Ovary (tissue), 3 donors: ENCODE data around the gene LRRC71.

Experiments used
- POLR2A ChIP-seq: fragments of 450-650 bp; IDR thresholded peaks from one replicate; pipeline ENCODE4 v1.6.1; 2017; ENCODE audit warnings: antibody characterized with exemption, mild to moderate bottlenecking, moderate library complexity
- TF ChIP-seq, protein P1 (sequence below), 3 donors: fragments of 450-650 bp in 2 of 3; fragments of 200-600 bp in 1 of 3; IDR thresholded peaks; one replicate each; pipeline versions ENCODE4 v1.5.1 to v1.8.0; 2016 to 2022; ENCODE audit warnings: antibody characterized with exemption in 3 of 3, mild to moderate bottlenecking in 1 of 3
- donor health status: DM: no; HTN: no; CAD: no.

DNA sequence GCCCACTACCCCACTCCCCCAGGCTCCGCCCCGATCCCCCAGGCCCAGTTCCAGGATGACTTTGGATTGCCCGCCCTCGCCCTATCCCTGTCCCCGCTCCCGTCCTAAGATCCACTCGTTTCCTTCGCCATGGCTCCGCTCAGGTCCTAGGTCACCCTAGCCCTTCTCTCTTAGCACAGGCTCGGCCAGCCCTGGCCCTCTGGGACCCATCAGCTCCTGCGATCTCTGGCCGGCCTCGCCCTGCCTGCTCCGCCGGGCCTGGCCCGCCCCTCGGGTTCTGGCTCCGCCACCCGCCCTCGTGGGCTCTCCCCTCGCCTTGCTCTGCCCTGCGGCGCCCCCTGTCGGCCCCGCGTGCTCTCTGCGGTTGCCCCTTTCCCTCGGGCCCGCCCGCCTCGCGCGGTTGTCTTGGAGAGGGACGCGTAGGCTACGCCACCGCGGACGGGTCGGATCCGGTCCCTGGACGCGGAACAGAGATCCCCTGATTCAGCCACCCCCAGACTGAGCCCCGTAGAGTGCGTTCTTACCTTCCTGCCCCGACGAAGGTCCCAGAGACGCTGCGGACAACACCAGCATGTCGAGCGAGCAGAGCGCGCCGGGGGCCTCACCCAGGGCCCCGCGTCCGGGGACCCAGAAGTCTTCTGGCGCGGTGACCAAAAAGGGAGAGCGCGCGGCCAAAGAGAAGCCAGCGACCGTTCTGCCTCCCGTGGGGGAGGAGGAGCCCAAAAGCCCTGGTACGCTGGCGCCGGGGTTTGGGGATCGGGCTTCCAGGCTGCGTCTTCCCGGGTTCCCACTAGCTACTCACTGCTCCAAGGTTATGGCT, at the start of gene LRRC71:
- no peak for TF ChIP-seq POLR2A
- TF ChIP-seq, protein P1, sequence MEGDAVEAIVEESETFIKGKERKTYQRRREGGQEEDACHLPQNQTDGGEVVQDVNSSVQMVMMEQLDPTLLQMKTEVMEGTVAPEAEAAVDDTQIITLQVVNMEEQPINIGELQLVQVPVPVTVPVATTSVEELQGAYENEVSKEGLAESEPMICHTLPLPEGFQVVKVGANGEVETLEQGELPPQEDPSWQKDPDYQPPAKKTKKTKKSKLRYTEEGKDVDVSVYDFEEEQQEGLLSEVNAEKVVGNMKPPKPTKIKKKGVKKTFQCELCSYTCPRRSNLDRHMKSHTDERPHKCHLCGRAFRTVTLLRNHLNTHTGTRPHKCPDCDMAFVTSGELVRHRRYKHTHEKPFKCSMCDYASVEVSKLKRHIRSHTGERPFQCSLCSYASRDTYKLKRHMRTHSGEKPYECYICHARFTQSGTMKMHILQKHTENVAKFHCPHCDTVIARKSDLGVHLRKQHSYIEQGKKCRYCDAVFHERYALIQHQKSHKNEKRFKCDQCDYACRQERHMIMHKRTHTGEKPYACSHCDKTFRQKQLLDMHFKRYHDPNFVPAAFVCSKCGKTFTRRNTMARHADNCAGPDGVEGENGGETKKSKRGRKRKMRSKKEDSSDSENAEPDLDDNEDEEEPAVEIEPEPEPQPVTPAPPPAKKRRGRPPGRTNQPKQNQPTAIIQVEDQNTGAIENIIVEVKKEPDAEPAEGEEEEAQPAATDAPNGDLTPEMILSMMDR (IDR thresholded peaks at IDR 0.05), result peak; percentile 44 to 80 (median 72)
